GM03348 (cell line): ENCODE data around the gene NUTF2.
"Not testable (repeated sequence)": the region's sequence is repeated elsewhere in the genome, so short reads cannot be mapped to it uniquely, and the experiment has no call there.

ENCODE experiments used
- DNase-seq: peaks from one replicate; pipeline ENCODE4 v3.0.0; 2012; ENCODE audit warnings: low spot score

Gene NUTF2

GRCh38 chr16:67864044-67864443 lies 17.3 kb downstream of the NUTF2 start:
- DNase-seq = not testable (repeated sequence)

DNA sequence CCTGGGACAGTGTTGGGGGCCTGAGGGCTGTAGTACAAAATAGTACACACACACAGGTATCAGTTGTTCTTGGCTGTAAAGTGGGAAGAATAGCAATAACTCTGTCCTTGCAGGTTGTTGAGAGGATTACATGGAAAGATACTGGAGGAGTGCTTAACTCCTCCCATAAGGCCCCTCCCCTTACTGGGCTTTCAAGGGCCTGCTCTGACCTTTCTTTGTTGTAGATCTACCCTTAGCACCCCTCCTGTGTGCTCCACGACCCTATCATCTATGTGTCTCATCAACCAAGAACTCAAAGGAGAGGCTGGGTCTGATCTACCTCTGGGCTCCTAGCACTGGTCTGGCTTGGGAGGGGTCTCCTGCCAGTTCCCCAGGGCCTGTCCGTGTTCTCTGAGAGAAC lies 17.9 kb downstream of the NUTF2 start:
- no peak for DNase-seq

GRCh38 chr16:67865318-67865717 lies 18.6 kb downstream of the NUTF2 start:
- DNase-seq = peak; percentile 38

GRCh38 chr16:67868290-67868689 lies 21.6 kb downstream of the NUTF2 start:
- no peak for DNase-seq

DNA sequence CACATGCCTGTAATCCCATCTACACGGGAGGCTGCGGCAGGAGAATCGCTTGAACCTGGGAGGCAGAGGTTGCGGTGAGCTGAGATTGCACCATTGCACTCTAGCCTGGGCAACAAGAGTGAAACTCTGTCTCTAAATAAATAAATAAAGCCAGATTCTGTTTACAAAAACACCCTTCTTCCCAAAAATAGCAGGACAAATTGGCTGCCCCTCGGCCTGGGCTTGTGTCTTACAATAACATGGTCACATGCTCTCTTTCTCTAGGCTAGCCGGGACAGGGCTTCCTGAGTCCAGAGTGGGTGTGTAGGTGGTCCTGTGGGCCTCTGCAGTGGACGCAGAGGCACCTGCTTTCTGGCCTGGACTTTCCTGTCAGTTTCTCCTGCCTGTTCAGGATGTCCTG lies 22.9 kb downstream of the NUTF2 start:
- no peak for DNase-seq

GRCh38 chr16:67871256-67871655 lies 24.5 kb downstream of the NUTF2 start:
- no peak for DNase-seq

- DNase-seq = no peak
Measured at GRCh38 chr16:67872131-67872630, 25.4 kb downstream of the NUTF2 start.

DNA sequence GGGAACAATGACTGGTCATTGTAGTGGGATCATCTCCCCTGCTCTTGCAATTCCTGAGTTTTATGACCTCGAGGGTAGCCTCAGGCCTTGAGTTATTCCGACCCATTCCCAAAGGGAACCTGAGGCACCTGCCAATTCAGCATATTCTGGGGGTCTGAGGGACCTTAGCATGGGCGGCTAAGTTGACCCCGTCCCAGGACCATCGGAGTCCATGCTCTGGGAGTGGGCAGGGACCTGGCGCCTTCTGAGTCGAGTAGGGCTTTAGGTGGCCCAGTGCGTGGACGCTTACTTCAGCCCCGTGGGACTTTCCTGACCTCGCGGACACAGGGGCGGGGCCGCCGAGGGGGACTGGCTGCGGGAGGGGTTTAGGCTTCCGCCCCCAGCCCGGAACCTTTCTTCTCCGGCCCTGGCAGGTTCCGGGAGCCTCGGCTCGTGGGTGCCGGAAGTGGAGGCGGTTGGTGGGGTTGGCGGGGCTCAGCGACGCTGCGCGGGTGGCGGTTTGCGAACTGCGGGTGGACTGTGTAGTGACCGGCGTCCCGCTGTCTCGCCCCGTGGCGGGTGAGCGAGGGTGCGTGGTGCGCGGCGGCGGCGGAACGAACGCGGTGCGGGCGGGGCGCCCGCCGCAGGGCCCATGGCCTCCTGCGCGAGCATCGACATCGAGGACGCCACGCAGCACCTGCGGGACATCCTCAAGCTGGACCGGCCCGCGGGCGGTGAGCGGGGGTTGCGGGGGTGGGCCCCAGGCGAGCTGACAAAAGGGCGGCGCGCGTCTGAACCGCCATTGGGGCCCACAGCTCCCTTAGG lies 26.1 kb downstream of the NUTF2 start, which contains the start of gene EDC4:
Gene EDC4 (plus strand): TSS at position 422 of the 804 bp plus-strand sequence. CDS start 210 bp downstream, at position 632.
- peak; percentile 95 for DNase-seq

GRCh38 chr16:67873435-67874370 lies 27.0 kb downstream of the NUTF2 start:
- peak; percentile 41 for DNase-seq

- DNase-seq = no peak
Measured at GRCh38 chr16:67874372-67874771, 27.6 kb downstream of the NUTF2 start.

DNA sequence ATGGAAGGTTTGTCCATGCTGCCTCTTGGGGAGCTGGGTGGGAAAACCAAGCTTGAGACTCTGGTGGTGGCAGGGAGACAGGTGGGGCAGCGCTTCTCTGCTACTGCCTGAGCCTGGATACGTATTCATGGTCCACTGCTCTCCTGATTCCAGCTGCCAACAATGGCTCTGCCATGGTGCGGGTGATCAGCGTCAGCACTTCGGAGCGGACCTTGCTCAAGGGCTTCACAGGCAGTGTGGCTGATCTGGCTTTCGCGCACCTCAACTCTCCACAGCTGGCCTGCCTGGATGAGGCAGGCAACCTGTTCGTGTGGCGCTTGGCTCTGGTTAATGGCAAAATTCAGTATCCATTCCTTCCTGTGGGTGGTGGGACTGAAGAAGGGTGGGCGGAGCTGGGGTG lies 30.3 kb downstream of the NUTF2 start:
- no peak for DNase-seq

GRCh38 chr16:67878232-67878631 lies 31.5 kb downstream of the NUTF2 start:
- DNase-seq = no peak

DNA sequence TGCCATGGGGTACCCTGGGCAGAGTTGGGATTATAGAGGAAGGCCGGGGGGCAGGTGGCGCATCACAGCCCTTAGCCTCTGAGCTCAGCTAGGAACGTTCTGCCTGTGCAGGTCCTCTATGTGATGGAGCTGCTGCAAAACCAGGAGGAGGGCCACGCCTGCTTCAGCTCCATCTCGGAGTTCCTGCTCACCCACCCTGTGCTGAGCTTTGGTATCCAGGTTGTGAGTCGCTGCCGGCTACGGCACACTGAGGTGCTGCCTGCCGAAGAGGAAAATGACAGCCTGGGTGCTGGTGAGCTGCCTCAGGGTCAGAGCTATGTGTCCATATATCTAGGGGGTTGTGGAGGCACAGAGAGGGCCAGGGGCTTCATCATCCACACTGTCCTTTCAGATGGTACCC lies 32.1 kb downstream of the NUTF2 start:
- no peak for DNase-seq

DNA sequence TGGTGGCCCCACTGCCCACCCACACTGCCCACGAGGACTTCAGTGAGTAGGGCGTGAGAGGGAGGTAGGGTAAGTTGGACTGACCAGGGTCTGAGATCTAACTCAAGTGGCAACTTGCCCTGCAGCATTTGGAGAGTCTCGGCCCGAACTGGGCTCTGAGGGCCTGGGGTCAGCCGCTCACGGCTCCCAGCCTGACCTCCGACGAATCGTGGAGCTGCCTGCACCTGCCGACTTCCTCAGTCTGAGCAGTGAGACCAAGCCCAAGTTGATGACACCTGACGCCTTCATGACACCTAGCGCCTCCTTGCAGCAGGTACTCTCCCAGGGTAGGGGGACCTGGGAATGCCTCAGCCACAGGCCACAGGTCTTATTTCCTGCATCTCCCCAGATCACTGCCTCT lies 32.7 kb downstream of the NUTF2 start:
- DNase-seq = no peak

DNA sequence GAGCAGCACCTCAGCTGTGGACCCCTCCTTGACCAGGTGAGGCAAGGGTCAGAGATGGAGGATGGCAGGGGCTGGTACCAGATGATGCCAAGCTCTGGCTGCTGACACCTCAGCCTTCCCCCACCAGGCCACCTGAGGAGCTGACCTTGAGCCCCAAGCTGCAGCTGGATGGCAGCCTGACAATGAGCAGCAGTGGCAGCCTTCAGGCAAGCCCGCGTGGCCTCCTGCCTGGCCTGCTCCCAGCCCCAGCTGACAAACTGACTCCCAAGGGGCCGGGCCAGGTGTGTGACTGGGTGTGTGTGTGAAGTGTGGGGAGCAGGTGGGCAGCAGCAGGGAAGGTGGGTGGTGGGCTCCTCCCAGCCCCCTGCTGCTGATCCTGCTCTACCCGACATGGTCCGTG lies 33.2 kb downstream of the NUTF2 start:
- no peak for DNase-seq

DNA sequence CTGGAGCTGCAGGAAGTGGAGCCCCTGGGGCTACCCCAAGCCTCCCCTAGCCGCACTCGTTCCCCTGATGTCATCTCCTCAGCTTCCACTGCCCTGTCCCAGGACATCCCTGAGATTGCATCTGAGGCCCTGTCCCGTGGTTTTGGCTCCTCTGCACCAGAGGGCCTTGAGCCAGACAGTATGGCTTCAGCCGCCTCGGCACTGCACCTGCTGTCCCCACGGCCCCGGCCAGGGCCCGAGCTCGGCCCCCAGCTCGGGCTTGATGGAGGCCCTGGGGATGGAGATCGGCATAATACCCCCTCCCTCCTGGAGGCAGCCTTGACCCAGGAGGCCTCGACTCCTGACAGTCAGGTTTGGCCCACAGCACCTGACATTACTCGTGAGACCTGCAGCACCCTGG lies 33.9 kb downstream of the NUTF2 start:
- no peak for DNase-seq

DNA sequence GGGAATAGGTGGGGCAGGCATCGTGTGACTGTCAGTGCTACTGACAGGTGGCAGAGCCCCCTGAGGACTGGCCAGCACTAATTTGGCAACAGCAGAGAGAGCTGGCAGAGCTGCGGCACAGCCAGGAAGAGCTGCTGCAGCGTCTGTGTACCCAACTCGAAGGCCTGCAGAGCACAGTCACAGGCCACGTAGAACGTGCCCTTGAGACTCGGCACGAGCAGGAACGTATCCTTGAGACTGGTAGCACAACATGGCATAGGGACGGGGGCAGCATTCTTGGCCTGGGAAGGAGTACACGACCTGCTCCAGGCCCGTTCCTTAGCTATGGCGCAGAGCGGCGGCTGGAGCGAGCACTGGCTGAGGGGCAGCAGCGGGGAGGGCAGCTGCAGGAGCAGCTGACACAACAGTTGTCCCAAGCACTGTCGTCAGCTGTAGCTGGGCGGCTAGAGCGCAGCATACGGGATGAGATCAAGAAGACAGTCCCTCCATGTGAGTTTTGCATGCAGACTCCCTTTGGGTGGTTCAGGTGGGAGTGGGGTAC lies 35.0 kb downstream of the NUTF2 start:
- no peak for DNase-seq

- no peak for DNase-seq
Measured at GRCh38 chr16:67882374-67883145, 35.8 kb downstream of the NUTF2 start.

DNA sequence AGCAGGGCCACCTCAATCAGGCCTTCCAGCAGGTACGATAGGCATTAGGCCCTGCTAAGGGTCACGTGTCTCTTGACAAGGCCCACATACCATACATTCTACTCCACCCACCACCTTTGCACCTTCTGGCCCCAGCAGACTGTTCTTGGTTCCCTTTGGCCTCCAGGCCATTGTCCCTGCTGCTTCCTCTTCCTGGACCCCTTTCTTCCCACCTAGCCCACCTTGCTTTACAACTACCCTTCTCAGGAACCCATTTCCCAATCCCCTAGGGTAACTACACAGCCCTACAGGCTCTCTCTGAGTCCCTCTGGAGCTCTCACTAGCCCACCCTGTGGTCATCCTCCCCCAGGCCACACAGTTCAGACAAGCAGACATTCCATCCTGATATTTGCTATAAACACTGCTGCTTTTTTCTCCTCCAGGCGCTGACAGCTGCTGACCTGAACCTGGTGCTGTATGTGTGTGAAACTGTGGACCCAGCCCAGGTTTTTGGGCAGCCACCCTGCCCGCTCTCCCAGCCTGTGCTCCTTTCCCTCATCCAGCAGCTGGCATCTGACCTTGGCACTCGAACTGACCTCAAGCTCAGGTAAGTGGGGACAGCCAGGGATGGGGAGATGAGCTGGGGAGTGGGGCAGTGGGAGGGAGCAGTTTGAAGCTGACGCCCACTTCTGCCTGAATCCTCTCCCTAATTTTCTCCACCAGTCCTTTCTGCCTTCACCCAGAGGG lies 36.6 kb downstream of the NUTF2 start:
- no peak for DNase-seq

GRCh38 chr16:67883872-67884261 lies 37.1 kb downstream of the NUTF2 start:
- DNase-seq = peak; percentile 85

DNA sequence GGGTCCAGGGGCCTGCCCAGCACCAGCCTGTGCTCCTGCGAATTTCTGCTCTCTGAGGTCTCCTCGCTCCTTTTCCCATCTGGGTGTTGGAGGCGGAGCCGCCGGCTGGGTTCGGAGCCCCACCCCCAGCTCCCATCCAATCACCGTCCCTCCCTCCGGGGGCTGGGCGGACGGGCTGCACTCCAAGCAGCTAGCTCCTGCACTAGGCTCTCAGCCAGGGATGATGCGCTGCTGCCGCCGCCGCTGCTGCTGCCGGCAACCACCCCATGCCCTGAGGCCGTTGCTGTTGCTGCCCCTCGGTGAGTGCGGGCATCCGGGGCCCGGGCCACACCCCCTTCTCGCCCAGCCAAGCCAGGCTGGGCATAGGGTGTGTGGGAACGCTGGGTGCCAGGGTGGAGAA lies 38.0 kb downstream of the NUTF2 start, which contains the start of gene NRN1L:
Gene NRN1L (plus strand): TSS at position 202 of the 400 bp plus-strand sequence. CDS start 19 bp downstream, at position 221.
- DNase-seq = peak; percentile 97
